ENCODE data around the gene ANXA6.

DNA sequence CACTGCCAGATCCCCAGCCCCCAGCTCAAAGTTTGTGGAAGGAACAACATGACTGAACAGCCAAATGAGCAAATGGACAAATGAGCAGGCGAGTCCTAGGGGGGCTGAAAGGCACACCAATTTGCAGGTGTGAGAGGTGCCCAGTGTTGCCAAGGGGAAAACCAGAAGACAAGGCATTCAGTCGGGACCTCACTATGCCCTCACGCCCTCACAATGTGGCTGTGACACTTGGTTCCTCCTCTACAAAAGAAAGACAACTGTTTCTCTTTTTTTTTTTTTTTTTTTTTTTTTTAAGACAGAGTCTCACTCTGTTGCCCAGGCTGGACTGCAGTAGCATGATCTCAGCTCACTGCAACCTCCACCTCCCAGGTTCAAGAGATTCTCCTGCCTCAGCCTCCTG is 104.7 kb downstream of the ANXA6 start:
- TF ChIP-seq, protein P1, sequence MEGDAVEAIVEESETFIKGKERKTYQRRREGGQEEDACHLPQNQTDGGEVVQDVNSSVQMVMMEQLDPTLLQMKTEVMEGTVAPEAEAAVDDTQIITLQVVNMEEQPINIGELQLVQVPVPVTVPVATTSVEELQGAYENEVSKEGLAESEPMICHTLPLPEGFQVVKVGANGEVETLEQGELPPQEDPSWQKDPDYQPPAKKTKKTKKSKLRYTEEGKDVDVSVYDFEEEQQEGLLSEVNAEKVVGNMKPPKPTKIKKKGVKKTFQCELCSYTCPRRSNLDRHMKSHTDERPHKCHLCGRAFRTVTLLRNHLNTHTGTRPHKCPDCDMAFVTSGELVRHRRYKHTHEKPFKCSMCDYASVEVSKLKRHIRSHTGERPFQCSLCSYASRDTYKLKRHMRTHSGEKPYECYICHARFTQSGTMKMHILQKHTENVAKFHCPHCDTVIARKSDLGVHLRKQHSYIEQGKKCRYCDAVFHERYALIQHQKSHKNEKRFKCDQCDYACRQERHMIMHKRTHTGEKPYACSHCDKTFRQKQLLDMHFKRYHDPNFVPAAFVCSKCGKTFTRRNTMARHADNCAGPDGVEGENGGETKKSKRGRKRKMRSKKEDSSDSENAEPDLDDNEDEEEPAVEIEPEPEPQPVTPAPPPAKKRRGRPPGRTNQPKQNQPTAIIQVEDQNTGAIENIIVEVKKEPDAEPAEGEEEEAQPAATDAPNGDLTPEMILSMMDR (IDR thresholded peaks at IDR 0.05) = no peak
- TF ChIP-seq POLR2A (IDR thresholded peaks at IDR 0.05) (no peak), EP300 (IDR thresholded peaks at IDR 0.05) (no peak), POLR2AphosphoS5 (IDR thresholded peaks at IDR 0.05) (no peak)
